SJSA1 (cell line): ENCODE measurements around the gene C1QTNF6. TPM values are rescaled to one million over a fixed set of nuclear protein-coding genes. Genes with fewer than 3 reads are reported as not detected.
A peak's percentile ranks its signal among the peaks of the same experiment; 100 is the strongest.

ENCODE experiments used
- DNase-seq, 2 experiments: peaks; one replicate each; pipeline ENCODE4 v3.0.0-alpha.2; 2015 to 2020; ENCODE audit warnings: low spot score in 2 of 2, low read depth in 1 of 2
- H3K27ac ChIP-seq: fragments of 250-450 bp; sonication (Bioruptor Pico); 2 replicates; pipeline ENCODE4 v1.5.1; 2020; ENCODE audit warnings: mild to moderate bottlenecking, moderate library complexity
- H3K27me3 ChIP-seq: fragments of 250-450 bp; sonication (Bioruptor Pico); replicated peaks from 2 replicates; pipeline ENCODE4 v1.5.1; 2020; ENCODE audit warnings: mild to moderate bottlenecking, moderate library complexity
- H3K36me3 ChIP-seq: fragments of 250-450 bp; sonication (Bioruptor Pico); 2 replicates; pipeline ENCODE4 v1.5.1; 2020; ENCODE audit warnings: mild to moderate bottlenecking
- H3K4me1 ChIP-seq: fragments of 250-450 bp; sonication (Bioruptor Pico); replicated peaks from 2 replicates; pipeline ENCODE4 v1.6.1; 2021; ENCODE audit warnings: mild to moderate bottlenecking
- H3K4me3 ChIP-seq: fragments of 250-450 bp; sonication (Bioruptor Pico); 2 replicates; pipeline ENCODE4 v1.5.1; 2020; ENCODE audit warnings: mild to moderate bottlenecking
- H3K9me3 ChIP-seq: fragments of 250-450 bp; sonication (Bioruptor Pico); replicated peaks from 2 replicates; pipeline ENCODE4 v1.5.1; 2020; ENCODE audit warnings: mild to moderate bottlenecking
- total RNA-seq: library from RNA; depleted of rRNA; stranded (reverse); fragments of >200 nt; shearing (Covaris generic); gene quantifications from 2 replicates; pipeline ENCODE4 v1.2.3, GENCODE V29; 2014

Gene C1QTNF6
- total RNA-seq, 1 experiment from 2014 or later: 3.4 TPM

- H3K4me3 ChIP-seq: no peak overlapping the region
- H3K9me3 ChIP-seq: 0 out of 2 replicates have a peak, but pooled peaks cover 2% of the 10 kb centered on the region
- H3K36me3 ChIP-seq: no peaks in the 10 kb centered on the region
- H3K4me1 ChIP-seq: peaks cover 4% of the 10 kb centered on the region
- H3K27me3 ChIP-seq: peaks cover 9% of the 10 kb centered on the region
- no peak for DNase-seq
- H3K27ac ChIP-seq: no peak overlapping the region
Measured at GRCh38 chr22:37167176-37167980, 20.7 kb downstream of the C1QTNF6 start.

DNA sequence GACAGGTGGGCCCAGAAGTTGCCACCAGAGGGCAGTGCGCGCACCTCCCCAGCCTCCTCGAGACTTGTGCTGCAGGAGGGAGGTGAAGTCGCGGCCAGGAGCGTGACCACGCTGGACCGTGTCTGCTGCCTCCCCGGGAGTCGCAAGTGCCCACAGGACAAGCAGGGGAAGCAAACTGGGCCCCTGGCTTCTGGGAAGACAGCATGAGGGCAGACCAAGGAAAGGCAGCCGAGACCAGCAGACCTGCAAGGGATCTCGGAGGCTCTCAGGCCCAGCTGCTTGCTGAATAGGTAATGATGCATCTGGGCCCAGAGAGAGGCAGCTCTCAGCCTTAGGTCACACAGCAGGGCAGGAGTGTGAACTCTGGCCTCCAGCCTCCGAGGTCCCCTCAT is 21.4 kb downstream of the C1QTNF6 start:
- Histone ChIP-seq H3K27ac (no peak overlapping the region), H3K4me3 (no peak overlapping the region), H3K36me3 (no peaks in the 10 kb centered on the region), H3K4me1 (peaks cover 4% of the 10 kb centered on the region), H3K9me3 (0 out of 2 replicates have a peak, but pooled peaks cover 3% of the 10 kb centered on the region), H3K27me3 (peaks cover 9% of the 10 kb centered on the region)
- peak; percentile 60 to 75 for DNase-seq

- H3K4me3 ChIP-seq: no peak overlapping the region
- 0 out of 2 replicates have a peak, but pooled peaks cover 9% of the 10 kb centered on the region for H3K9me3 ChIP-seq
- H3K36me3 ChIP-seq: no peaks in the 10 kb centered on the region
- no peak overlapping the region for H3K27ac ChIP-seq
- peaks cover 8% of the 10 kb centered on the region for H3K27me3 ChIP-seq
- peaks cover 4% of the 10 kb centered on the region for H3K4me1 ChIP-seq
- no peak for DNase-seq
Measured at GRCh38 chr22:37165940-37166674, 21.9 kb downstream of the C1QTNF6 start.

DNA sequence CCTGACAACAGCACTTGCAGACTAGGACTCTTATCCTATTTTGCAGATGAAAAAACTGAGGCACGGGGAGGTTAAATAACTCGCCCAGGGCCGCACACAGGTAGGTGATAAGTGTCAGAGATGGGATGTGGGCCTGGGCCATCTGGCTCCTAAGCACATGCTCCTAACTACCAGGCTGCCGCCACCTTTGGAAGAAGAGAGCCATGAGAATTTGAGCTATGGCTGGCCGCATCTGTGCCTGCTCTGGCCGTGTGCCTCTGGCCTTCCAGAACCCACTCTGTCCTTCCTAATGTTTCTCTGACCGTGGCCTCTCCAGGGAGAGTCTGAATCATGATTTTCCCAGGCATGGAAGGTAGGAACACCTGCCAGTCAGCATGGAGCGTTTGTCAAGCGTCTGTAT is 23.0 kb downstream of the C1QTNF6 start:
- H3K4me1 ChIP-seq: peaks cover 4% of the 10 kb centered on the region
- H3K27ac ChIP-seq: no peak overlapping the region
- H3K9me3 ChIP-seq: 0 out of 2 replicates have a peak, but pooled peaks cover 10% of the 10 kb centered on the region
- no peaks in the 10 kb centered on the region for H3K36me3 ChIP-seq
- 0 out of 2 replicates have a peak, but pooled peaks cover 3% of the 10 kb centered on the region for H3K27me3 ChIP-seq
- H3K4me3 ChIP-seq: no peak overlapping the region
- no peak for DNase-seq

DNA sequence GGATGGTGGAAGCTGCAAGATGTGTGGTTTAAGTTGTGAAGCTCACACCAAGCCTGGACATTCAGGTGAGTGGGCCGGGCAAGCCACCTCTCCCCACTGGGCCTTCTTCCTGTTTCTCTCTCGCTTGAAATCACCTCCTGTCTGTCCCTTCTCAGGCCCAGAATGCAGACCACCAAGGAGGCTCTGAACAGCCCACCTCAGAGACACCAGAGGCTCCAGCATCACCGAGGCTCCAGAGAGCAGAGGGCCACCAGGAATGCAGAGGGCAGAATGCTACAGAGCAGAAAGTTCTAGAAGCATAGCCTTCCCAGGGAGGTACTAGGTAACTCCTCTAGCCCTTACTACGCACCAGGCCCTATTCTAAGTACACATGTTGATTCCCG is 23.6 kb downstream of the C1QTNF6 start:
- H3K9me3 ChIP-seq: 0 out of 2 replicates have a peak, but pooled peaks cover 10% of the 10 kb centered on the region
- no peak overlapping the region for H3K4me3 ChIP-seq
- 0 out of 2 replicates have a peak, but pooled peaks cover 3% of the 10 kb centered on the region for H3K27me3 ChIP-seq
- H3K36me3 ChIP-seq: no peaks in the 10 kb centered on the region
- DNase-seq: no peak
- no peak overlapping the region for H3K27ac ChIP-seq
- H3K4me1 ChIP-seq: peaks cover 4% of the 10 kb centered on the region

GRCh38 chr22:37163575-37164504 is 24.2 kb downstream of the C1QTNF6 start:
- Histone ChIP-seq H3K4me3 (no peak overlapping the region), H3K36me3 (no peaks in the 10 kb centered on the region), H3K9me3 (0 out of 2 replicates have a peak, but pooled peaks cover 10% of the 10 kb centered on the region), H3K27ac (no peak overlapping the region), H3K27me3 (0 out of 2 replicates have a peak, but pooled peaks cover 3% of the 10 kb centered on the region), H3K4me1 (peaks cover 4% of the 10 kb centered on the region)
- DNase-seq: no peak

- 0 out of 2 replicates have a peak, but pooled peaks cover 2% of the 10 kb centered on the region for H3K27me3 ChIP-seq
- no peaks in the 10 kb centered on the region for H3K36me3 ChIP-seq
- no peak for DNase-seq
- no peak overlapping the region for H3K4me3 ChIP-seq
- H3K4me1 ChIP-seq: peaks cover 4% of the 10 kb centered on the region
- 0 out of 2 replicates have a peak, but pooled peaks cover 10% of the 10 kb centered on the region for H3K9me3 ChIP-seq
- no peak overlapping the region for H3K27ac ChIP-seq
Measured at GRCh38 chr22:37163096-37163489, 25.0 kb downstream of the C1QTNF6 start.

DNA sequence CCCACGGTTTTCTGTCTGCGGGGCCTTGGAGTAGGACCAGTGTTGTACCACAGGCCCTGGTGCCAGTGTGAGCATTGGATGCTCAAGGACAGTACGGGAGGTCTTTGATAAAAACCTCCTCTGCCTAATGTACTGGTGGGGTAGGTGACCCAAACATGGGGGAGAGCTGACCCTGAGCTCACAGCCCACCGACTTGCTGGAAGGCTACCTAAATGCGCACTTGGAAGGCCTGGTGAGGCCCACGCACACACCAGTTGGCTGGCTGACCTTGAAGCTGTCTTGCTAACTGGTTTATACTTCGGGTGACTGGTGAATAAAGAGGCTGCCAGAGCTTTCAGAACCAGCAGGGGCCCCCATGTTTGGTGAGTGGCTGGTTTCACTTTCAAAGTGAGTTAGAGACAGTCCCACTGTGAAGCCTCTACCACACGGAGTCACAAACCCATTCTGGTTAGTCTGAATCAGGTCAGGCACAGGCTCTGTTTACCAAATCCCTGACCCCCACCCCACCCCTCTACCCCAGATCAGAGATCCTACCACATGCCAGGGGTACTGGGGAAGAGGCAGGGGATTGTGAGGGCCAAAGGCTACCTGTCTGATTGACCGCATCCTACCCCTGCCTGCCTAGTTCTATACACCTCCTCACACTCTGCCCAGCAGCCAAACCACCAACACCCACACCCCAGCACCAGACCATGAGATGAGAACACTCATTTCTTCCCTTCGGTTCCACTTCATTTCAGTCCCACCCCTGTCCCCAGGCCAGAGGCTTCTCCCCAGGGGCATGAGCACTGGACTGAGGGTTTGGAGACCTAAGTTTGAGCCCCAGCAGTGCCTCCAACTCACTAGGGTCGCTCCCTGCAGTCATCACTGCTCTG is 25.6 kb downstream of the C1QTNF6 start:
- Histone ChIP-seq H3K4me1 (peaks cover 4% of the 10 kb centered on the region), H3K36me3 (no peaks in the 10 kb centered on the region), H3K9me3 (0 out of 2 replicates have a peak, but pooled peaks cover 10% of the 10 kb centered on the region), H3K4me3 (no peak overlapping the region), H3K27ac (no peak overlapping the region), H3K27me3 (no peaks in the 10 kb centered on the region)
- no peak for DNase-seq

- Histone ChIP-seq H3K4me3 (no peak overlapping the region), H3K27me3 (0 out of 2 replicates have a peak, but pooled peaks cover 2% of the 10 kb centered on the region), H3K9me3 (0 out of 2 replicates have a peak, but pooled peaks cover 9% of the 10 kb centered on the region), H3K27ac (no peak overlapping the region), H3K4me1 (no peaks in the 10 kb centered on the region; the same call in 1 of the 2 replicates), H3K36me3 (no peaks in the 10 kb centered on the region)
- peak in 1 of 2 experiments; percentile 16 for DNase-seq
Measured at GRCh38 chr22:37161443-37161842, 26.6 kb downstream of the C1QTNF6 start.

GRCh38 chr22:37160027-37160426 is 28.0 kb downstream of the C1QTNF6 start:
- Histone ChIP-seq H3K4me3 (no peak overlapping the region), H3K36me3 (no peaks in the 10 kb centered on the region), H3K27ac (no peak overlapping the region), H3K9me3 (0 out of 2 replicates have a peak, but pooled peaks cover 14% of the 10 kb centered on the region), H3K27me3 (0 out of 2 replicates have a peak, but pooled peaks cover 2% of the 10 kb centered on the region), H3K4me1 (no peaks in the 10 kb centered on the region)
- no peak for DNase-seq

DNA sequence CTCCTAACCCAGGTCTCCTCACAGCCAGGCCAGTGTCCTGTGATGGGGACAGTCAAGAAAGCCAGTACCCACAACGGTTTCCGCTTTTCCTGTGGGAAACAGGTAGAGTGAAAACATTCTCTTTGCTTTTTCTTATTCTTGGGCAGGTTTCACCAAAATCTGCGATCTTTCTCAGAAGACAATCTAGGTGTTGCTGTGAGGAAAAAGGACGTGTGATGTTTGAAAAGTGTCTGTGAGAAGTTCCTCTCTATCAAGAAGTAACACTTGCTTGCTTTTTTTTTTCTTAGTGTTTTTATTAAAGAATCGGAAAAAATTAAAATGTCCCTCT is 29.1 kb downstream of the C1QTNF6 start:
- Histone ChIP-seq H3K27me3 (0 out of 2 replicates have a peak, but pooled peaks cover 2% of the 10 kb centered on the region), H3K4me3 (no peak overlapping the region), H3K4me1 (no peaks in the 10 kb centered on the region), H3K27ac (no peak overlapping the region), H3K36me3 (no peaks in the 10 kb centered on the region), H3K9me3 (0 out of 2 replicates have a peak, but pooled peaks cover 14% of the 10 kb centered on the region)
- DNase-seq: no peak

- H3K4me3 ChIP-seq: no peak overlapping the region
- no peak overlapping the region for H3K27ac ChIP-seq
- H3K4me1 ChIP-seq: no peaks in the 10 kb centered on the region
- no peaks in the 10 kb centered on the region for H3K36me3 ChIP-seq
- 0 out of 2 replicates have a peak, but pooled peaks cover 2% of the 10 kb centered on the region for H3K27me3 ChIP-seq
- H3K9me3 ChIP-seq: 0 out of 2 replicates have a peak, but pooled peaks cover 14% of the 10 kb centered on the region
- no peak for DNase-seq
Measured at GRCh38 chr22:37157516-37158285, 30.3 kb downstream of the C1QTNF6 start.
